Anterior cingulate cortex (tissue), 58 donors: ENCODE data around the gene UTP20.
"Not testable (repeated sequence)": the region's sequence is repeated elsewhere in the genome, so short reads cannot be mapped to it uniquely, and the experiment has no call there.

Experiments used
- DNase-seq, 58 donors: peaks; one replicate each; lab custom pipeline; 2025; lab: John Stamatoyannopoulos, UW

UTP20 gene

GRCh38 chr12:101325590-101325989 is 45.7 kb downstream of the UTP20 start:
- no peak for DNase-seq

GRCh38 chr12:101327051-101327450 is 47.1 kb downstream of the UTP20 start:
- no peak for DNase-seq

GRCh38 chr12:101327546-101327945 is 47.6 kb downstream of the UTP20 start:
- DNase-seq = no peak

GRCh38 chr12:101328917-101329316 is 49.0 kb downstream of the UTP20 start:
- DNase-seq = no peak

- DNase-seq = no peak
These were observed 50.7 kb downstream of the UTP20 start for GRCh38 chr12:101330631-101331030.

- DNase-seq = no peak
These were observed 56.5 kb downstream of the UTP20 start for GRCh38 chr12:101336437-101336836.

GRCh38 chr12:101338087-101338486 is 58.2 kb downstream of the UTP20 start:
- no peak for DNase-seq

- DNase-seq = no peak
These were observed 64.0 kb downstream of the UTP20 start for GRCh38 chr12:101343893-101344292.

- DNase-seq = no peak
These were observed 71.8 kb downstream of the UTP20 start for GRCh38 chr12:101351682-101352081.

GRCh38 chr12:101356794-101357193 is 76.9 kb downstream of the UTP20 start:
- DNase-seq = no peak

- DNase-seq = no peak
These were observed 81.5 kb downstream of the UTP20 start for GRCh38 chr12:101361455-101361854.

GRCh38 chr12:101368016-101368415 is 88.1 kb downstream of the UTP20 start:
- no peak for DNase-seq

- no peak for DNase-seq
These were observed 92.5 kb downstream of the UTP20 start for GRCh38 chr12:101372431-101372830.

- DNase-seq = no peak
These were observed 95.7 kb downstream of the UTP20 start for GRCh38 chr12:101375573-101375972.

- DNase-seq = no peak
These were observed 99.2 kb downstream of the UTP20 start for GRCh38 chr12:101379149-101379548.

GRCh38 chr12:101391181-101391580 is 111.3 kb downstream of the UTP20 start:
- DNase-seq = not testable (repeated sequence)

- DNase-seq = peak in 12 of 58 donors; percentile 4 to 55 (median 28)
These were observed 127.1 kb downstream of the UTP20 start for GRCh38 chr12:101407049-101407435.

GRCh38 chr12:101407436-101408345 is 127.8 kb downstream of the UTP20 start, which contains the start of gene ARL1:
Gene ARL1 (minus strand): TSS chr12:101407772. CDS start chr12:101407645, 127 bp downstream.
- peak in 57 of 58 donors; percentile 39 to 89 (median 75) for DNase-seq

- not testable (repeated sequence) for DNase-seq
These were observed 130.3 kb downstream of the UTP20 start for GRCh38 chr12:101410169-101410568.

GRCh38 chr12:101414533-101415119 is 134.7 kb downstream of the UTP20 start:
- peak in 12 of 58 donors; percentile 0 to 47 (median 2) for DNase-seq

GRCh38 chr12:101415228-101415627 is 135.3 kb downstream of the UTP20 start:
- DNase-seq = no peak

GRCh38 chr12:101422066-101422465 is 142.2 kb downstream of the UTP20 start:
- DNase-seq = not testable (repeated sequence)
